ENCODE results near the gene DNAJC24. TPM values are rescaled to one million over a fixed set of nuclear protein-coding genes. Genes with fewer than 3 reads are reported as not detected.

The DNAJC24 gene
- total and polyA plus RNA-seq, 4 donors, result 4.9 to 25.4 (median 9.7) TPM

- ATAC-seq (ENCODE audit: insufficient read depth, low FRiP score), result no peak
- no peaks in the 10 kb centered on the region for H3K9me3 ChIP-seq (ENCODE audit: control insufficient read depth in 4 of 4, insufficient read depth in 3 of 4, low read length in 3 of 4)
- no peak overlapping the region for H3K27ac ChIP-seq (ENCODE audit: low read depth in 1 of 2, low read length in 1 of 2)
- H3K4me1 ChIP-seq (ENCODE audit: control insufficient read depth in 5 of 5, insufficient read depth in 5 of 5, low read length in 5 of 5), result no peaks in the 10 kb centered on the region
- TF ChIP-seq CTCF (IDR thresholded peaks at IDR 0.05; ENCODE audit: control extremely low read depth, extremely low read depth), result no peak
- no peak overlapping the region for H3K9ac ChIP-seq (ENCODE audit: insufficient read depth in 1 of 2, low read length in 2 of 2)
- H3K4me3 ChIP-seq, result no peak overlapping the region
- WGBS, 2 donors, result 96 to 100% methylated on average over 2 of the region's 2 CpGs
- no peaks in the 10 kb centered on the region for H3K27me3 ChIP-seq (ENCODE audit: control insufficient read depth in 3 of 3, insufficient read depth in 3 of 3, low read length in 2 of 3)
- no peak for DNase-seq
- H3K36me3 ChIP-seq (ENCODE audit: control insufficient read depth in 4 of 4, insufficient read depth in 4 of 4, low read length in 4 of 4), result no peaks in the 10 kb centered on the region
These were observed 38.5 kb downstream of the DNAJC24 start for GRCh38 chr11:31408201-31408600.

GRCh38 chr11:31412946-31413345 is 43.3 kb downstream of the DNAJC24 start:
- no peaks in the 10 kb centered on the region for H3K4me1 ChIP-seq (ENCODE audit: control insufficient read depth in 5 of 5, insufficient read depth in 5 of 5, low read length in 5 of 5)
- H3K27me3 ChIP-seq (ENCODE audit: control insufficient read depth in 3 of 3, insufficient read depth in 3 of 3, low read length in 2 of 3), result no peaks in the 10 kb centered on the region
- peaks cover 0 to 6% (median 1%) of the 10 kb centered on the region in 4 donors for H3K36me3 ChIP-seq (ENCODE audit: control insufficient read depth in 4 of 4, insufficient read depth in 4 of 4, low read length in 4 of 4)
- no peak for TF ChIP-seq CTCF (IDR thresholded peaks at IDR 0.05; ENCODE audit: control extremely low read depth, extremely low read depth)
- no peak overlapping the region for H3K4me3 ChIP-seq
- H3K27ac ChIP-seq (ENCODE audit: low read depth in 1 of 2, low read length in 1 of 2), result no peak overlapping the region
- no peak for ATAC-seq (ENCODE audit: insufficient read depth, low FRiP score)
- H3K9ac ChIP-seq (ENCODE audit: insufficient read depth in 1 of 2, low read length in 2 of 2), result no peak overlapping the region
- no peak for DNase-seq
- no peaks in the 10 kb centered on the region for H3K9me3 ChIP-seq (ENCODE audit: control insufficient read depth in 4 of 4, insufficient read depth in 3 of 4, low read length in 3 of 4)
- WGBS, 2 donors, result 92 to 99% methylated on average over 2 of the region's 2 CpGs

DNA sequence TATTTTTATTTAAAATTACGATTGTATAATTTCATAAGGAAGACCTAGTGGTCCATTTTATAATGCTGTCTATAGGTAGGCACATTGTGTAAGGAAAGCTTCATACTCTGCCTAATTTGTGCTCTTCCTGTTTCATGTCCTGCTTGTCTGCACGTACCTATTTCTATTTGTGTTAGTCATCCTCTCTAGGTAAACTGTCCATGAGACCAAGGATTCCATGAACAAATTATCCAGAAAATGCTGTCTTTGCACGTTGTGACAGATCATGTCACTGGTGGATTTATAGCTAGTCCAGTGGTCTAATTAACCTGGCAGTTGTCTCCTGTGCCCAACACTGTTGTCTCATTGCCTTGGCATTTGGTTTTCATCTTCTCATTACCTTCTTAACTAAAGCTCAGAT is 44.7 kb downstream of the DNAJC24 start:
- H3K9ac ChIP-seq (ENCODE audit: insufficient read depth in 1 of 2, low read length in 2 of 2), result no peak overlapping the region
- H3K4me3 ChIP-seq, result no peak overlapping the region
- H3K27me3 ChIP-seq (ENCODE audit: control insufficient read depth in 3 of 3, insufficient read depth in 3 of 3, low read length in 2 of 3), result no peaks in the 10 kb centered on the region
- no peaks in the 10 kb centered on the region for H3K9me3 ChIP-seq (ENCODE audit: control insufficient read depth in 4 of 4, insufficient read depth in 3 of 4, low read length in 3 of 4)
- WGBS, 2 donors, result 86 to 92% methylated on average over 3 of the region's 3 CpGs
- no peak overlapping the region for H3K27ac ChIP-seq (ENCODE audit: low read depth in 1 of 2, low read length in 1 of 2)
- H3K36me3 ChIP-seq (ENCODE audit: control insufficient read depth in 4 of 4, insufficient read depth in 4 of 4, low read length in 4 of 4), result peaks cover 0 to 6% (median 1%) of the 10 kb centered on the region in 4 donors
- no peak for TF ChIP-seq CTCF (IDR thresholded peaks at IDR 0.05; ENCODE audit: control extremely low read depth, extremely low read depth)
- DNase-seq, result no peak
- H3K4me1 ChIP-seq (ENCODE audit: control insufficient read depth in 5 of 5, insufficient read depth in 5 of 5, low read length in 5 of 5), result no peaks in the 10 kb centered on the region
- ATAC-seq (ENCODE audit: insufficient read depth, low FRiP score), result no peak

- ATAC-seq (ENCODE audit: insufficient read depth, low FRiP score), result no peak
- H3K9ac ChIP-seq (ENCODE audit: insufficient read depth in 1 of 2, low read length in 2 of 2), result no peak overlapping the region
- no peak overlapping the region for H3K27ac ChIP-seq (ENCODE audit: low read depth in 1 of 2, low read length in 1 of 2)
- no peaks in the 10 kb centered on the region for H3K27me3 ChIP-seq (ENCODE audit: control insufficient read depth in 3 of 3, insufficient read depth in 3 of 3, low read length in 2 of 3)
- DNase-seq, result no peak
- H3K4me3 ChIP-seq, result no peak overlapping the region
- no peak for TF ChIP-seq CTCF (IDR thresholded peaks at IDR 0.05; ENCODE audit: control extremely low read depth, extremely low read depth)
- no peaks in the 10 kb centered on the region for H3K4me1 ChIP-seq (ENCODE audit: control insufficient read depth in 5 of 5, insufficient read depth in 5 of 5, low read length in 5 of 5)
- 84 to 86% methylated on average over 4 of the region's 4 CpGs for WGBS, 2 donors
- peaks cover 0 to 6% (median 1%) of the 10 kb centered on the region in 4 donors for H3K36me3 ChIP-seq (ENCODE audit: control insufficient read depth in 4 of 4, insufficient read depth in 4 of 4, low read length in 4 of 4)
- H3K9me3 ChIP-seq (ENCODE audit: control insufficient read depth in 4 of 4, insufficient read depth in 3 of 4, low read length in 3 of 4), result no peaks in the 10 kb centered on the region
These were observed 45.8 kb downstream of the DNAJC24 start for GRCh38 chr11:31415435-31415834.
